ENCODE measurements around the gene STAU1. TPM values are rescaled to one million over a fixed set of nuclear protein-coding genes. Genes with fewer than 3 reads are reported as not detected.
A peak's percentile ranks its signal among the peaks of the same experiment; 100 is the strongest.
"Not testable (repeated sequence)": the region's sequence is repeated elsewhere in the genome, so short reads cannot be mapped to it uniquely, and the experiment has no call there.

Gene STAU1
- total RNA-seq, 1 donor from 2014 or later = 111 TPM

- no peak for DNase-seq (ENCODE audit: low spot score)
These were observed 15.6 kb upstream of the STAU1 start for GRCh38 chr20:49203746-49204145.

- no peak for DNase-seq (ENCODE audit: low spot score)
These were observed 14.9 kb upstream of the STAU1 start for GRCh38 chr20:49203011-49203410.

- no peak for DNase-seq (ENCODE audit: low spot score)
These were observed 11.7 kb upstream of the STAU1 start for GRCh38 chr20:49199729-49200293.

- not testable (repeated sequence) for DNase-seq (ENCODE audit: low spot score)
These were observed 4.9 kb upstream of the STAU1 start for GRCh38 chr20:49192944-49193518.

GRCh38 chr20:49187330-49187850 is 744 bp downstream of the STAU1 start:
- no peak for DNase-seq (ENCODE audit: low spot score)

- peak; percentile 71 for DNase-seq (ENCODE audit: low spot score)
These were observed 1.4 kb downstream of the STAU1 start for GRCh38 chr20:49186535-49187329.

- no peak for DNase-seq (ENCODE audit: low spot score)
These were observed 2.9 kb downstream of the STAU1 start for GRCh38 chr20:49185071-49185761.

- no peak for DNase-seq (ENCODE audit: low spot score)
These were observed 3.5 kb downstream of the STAU1 start for GRCh38 chr20:49184691-49185070.

GRCh38 chr20:49184084-49184501 is 4.0 kb downstream of the STAU1 start:
- not testable (repeated sequence) for DNase-seq (ENCODE audit: low spot score)

GRCh38 chr20:49183444-49183843 is 4.7 kb downstream of the STAU1 start:
- no peak for DNase-seq (ENCODE audit: low spot score)

- DNase-seq (ENCODE audit: low spot score) = no peak
These were observed 6.8 kb downstream of the STAU1 start for GRCh38 chr20:49181265-49181877.

GRCh38 chr20:49179368-49180277 is 8.5 kb downstream of the STAU1 start:
- DNase-seq (ENCODE audit: low spot score) = no peak

GRCh38 chr20:49174183-49174582 is 14.0 kb downstream of the STAU1 start:
- DNase-seq (ENCODE audit: low spot score) = no peak

- no peak for DNase-seq (ENCODE audit: low spot score)
These were observed 15.7 kb downstream of the STAU1 start for GRCh38 chr20:49172413-49172812.

GRCh38 chr20:49171909-49172308 is 16.2 kb downstream of the STAU1 start:
- no peak for DNase-seq (ENCODE audit: low spot score)

- DNase-seq (ENCODE audit: low spot score) = no peak
These were observed 17.4 kb downstream of the STAU1 start for GRCh38 chr20:49170714-49171113.

- DNase-seq (ENCODE audit: low spot score) = no peak
These were observed 18.6 kb downstream of the STAU1 start for GRCh38 chr20:49169547-49169946.

GRCh38 chr20:49168864-49169263 is 19.3 kb downstream of the STAU1 start:
- not testable (repeated sequence) for DNase-seq (ENCODE audit: low spot score)

GRCh38 chr20:49167811-49168507 is 20.2 kb downstream of the STAU1 start:
- DNase-seq (ENCODE audit: low spot score) = no peak

Data from mucosa of gallbladder (tissue), 1 donor.